ENCODE measurements around the gene ACTC1.

ACTC1 gene

DNA sequence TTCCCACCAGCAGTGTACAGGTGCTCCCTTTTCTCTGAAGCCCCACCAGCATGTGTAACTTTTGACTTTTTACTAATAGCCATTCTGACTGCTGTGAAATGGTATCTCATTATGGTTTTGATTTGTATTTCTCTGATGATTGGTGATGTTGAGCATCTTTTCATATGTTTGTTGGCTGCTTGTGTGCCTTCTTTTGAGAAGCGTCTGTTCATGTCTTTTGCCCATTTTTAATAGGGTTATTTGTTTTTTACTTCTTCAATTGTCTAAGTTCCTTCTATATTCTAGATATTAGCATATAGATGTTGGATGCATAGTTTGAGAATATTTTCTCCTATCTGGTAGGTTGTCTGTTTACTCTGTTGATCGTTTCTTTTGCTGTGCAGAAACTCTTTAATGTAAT lies 14.6 kb downstream of the ACTC1 start:
- Histone ChIP-seq H3K4me1 (ENCODE audit: low read length) (no peaks in the 10 kb centered on the region), H3K36me3 (replicated peaks; ENCODE audit: low read depth, low read length) (no peaks in the 10 kb centered on the region), H3K27me3 (ENCODE audit: low read depth, low read length) (peaks cover 11% of the 10 kb centered on the region; the same call in 1 of the 2 replicates), H2AFZ (ENCODE audit: low read depth, low read length) (no peak overlapping the region), H3K9ac (ENCODE audit: low read length) (no peak overlapping the region), H3K27ac (ENCODE audit: low read length) (no peak overlapping the region), H4K20me1 (ENCODE audit: insufficient read depth, low read length) (no peaks in the 10 kb centered on the region), H3K4me2 (ENCODE audit: low read length) (no peak overlapping the region), H3K4me3 (ENCODE audit: low read length) (no peak overlapping the region), H3K79me2 (ENCODE audit: low read length) (no peaks in the 10 kb centered on the region), H3K9me3 (ENCODE audit: insufficient read depth, low read length) (no peaks in the 10 kb centered on the region)
- no peak for TF ChIP-seq EZH2phosphoT487 (IDR thresholded peaks at IDR 0.05; ENCODE audit: low read depth)
- no peak for TF ChIP-seq CTCF (IDR thresholded peaks at IDR 0.05; ENCODE audit: low read depth, low read length)

DNA sequence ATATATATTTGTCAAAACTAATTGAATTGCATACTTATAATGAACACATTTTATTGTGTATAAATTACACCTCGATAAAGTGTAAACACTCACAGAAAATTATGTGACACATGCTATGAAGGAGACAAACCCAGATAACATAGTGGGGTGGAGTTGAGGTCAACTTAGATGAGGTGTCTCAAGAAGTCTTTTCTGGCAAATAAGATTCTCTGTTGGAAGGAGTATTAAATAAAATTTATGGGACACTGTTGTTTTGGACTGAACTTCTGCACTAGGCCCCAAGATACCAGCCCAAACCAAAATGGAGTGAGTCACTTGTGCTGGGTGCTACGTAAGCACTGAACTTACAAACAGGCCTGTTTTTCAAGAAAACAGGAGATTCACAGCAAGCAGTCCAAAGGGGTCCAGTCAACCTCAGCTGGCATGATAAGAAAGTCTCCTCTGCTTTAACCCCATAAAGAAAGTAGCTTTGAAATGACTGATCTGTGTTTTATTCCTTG lies 18.7 kb downstream of the ACTC1 start:
- no peaks in the 10 kb centered on the region for H3K4me1 ChIP-seq (ENCODE audit: low read length)
- no peak overlapping the region for H3K4me3 ChIP-seq (ENCODE audit: low read length)
- H3K36me3 ChIP-seq (replicated peaks; ENCODE audit: low read depth, low read length): no peaks in the 10 kb centered on the region
- no peak overlapping the region for H2AFZ ChIP-seq (ENCODE audit: low read depth, low read length)
- H3K27me3 ChIP-seq (ENCODE audit: low read depth, low read length): peaks cover 25% of the 10 kb centered on the region; the same call in 1 of the 2 replicates
- TF ChIP-seq CTCF (IDR thresholded peaks at IDR 0.05; ENCODE audit: low read depth, low read length): no peak
- TF ChIP-seq EZH2phosphoT487 (IDR thresholded peaks at IDR 0.05; ENCODE audit: low read depth): no peak
- no peak overlapping the region for H3K27ac ChIP-seq (ENCODE audit: low read length)
- no peak overlapping the region for H3K4me2 ChIP-seq (ENCODE audit: low read length)
- no peaks in the 10 kb centered on the region for H4K20me1 ChIP-seq (ENCODE audit: insufficient read depth, low read length)
- H3K79me2 ChIP-seq (ENCODE audit: low read length): no peaks in the 10 kb centered on the region
- H3K9ac ChIP-seq (ENCODE audit: low read length): no peak overlapping the region
- H3K9me3 ChIP-seq (ENCODE audit: insufficient read depth, low read length): no peaks in the 10 kb centered on the region

DNA sequence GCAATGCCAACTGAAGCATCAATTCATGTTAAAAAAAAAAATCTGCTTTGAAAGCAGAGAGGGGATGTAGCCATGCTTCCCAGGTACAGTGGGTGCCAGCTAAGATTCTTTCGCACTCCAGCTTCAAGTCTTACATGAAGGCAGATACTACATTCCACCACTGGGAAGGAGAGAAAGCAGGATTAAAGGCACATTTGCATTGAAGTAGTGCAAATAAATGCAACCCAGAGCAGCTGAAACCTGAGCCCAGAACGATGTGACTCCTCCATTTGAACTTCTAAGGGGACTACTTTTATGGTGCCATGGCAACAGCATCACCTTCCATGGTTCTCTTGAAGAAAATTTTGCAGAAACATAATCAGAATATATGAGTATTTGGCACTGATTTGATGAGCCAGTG lies 21.4 kb downstream of the ACTC1 start:
- H2AFZ ChIP-seq (ENCODE audit: low read depth, low read length): no peak overlapping the region
- peaks cover 39% of the 10 kb centered on the region; the same call in 1 of the 2 replicates for H3K27me3 ChIP-seq (ENCODE audit: low read depth, low read length)
- no peak overlapping the region for H3K27ac ChIP-seq (ENCODE audit: low read length)
- no peak overlapping the region for H3K4me3 ChIP-seq (ENCODE audit: low read length)
- no peak overlapping the region for H3K4me2 ChIP-seq (ENCODE audit: low read length)
- H3K79me2 ChIP-seq (ENCODE audit: low read length): no peaks in the 10 kb centered on the region
- no peaks in the 10 kb centered on the region for H3K36me3 ChIP-seq (replicated peaks; ENCODE audit: low read depth, low read length)
- H3K9ac ChIP-seq (ENCODE audit: low read length): no peak overlapping the region
- H3K4me1 ChIP-seq (ENCODE audit: low read length): no peaks in the 10 kb centered on the region
- H4K20me1 ChIP-seq (ENCODE audit: insufficient read depth, low read length): no peaks in the 10 kb centered on the region
- H3K9me3 ChIP-seq (ENCODE audit: insufficient read depth, low read length): no peaks in the 10 kb centered on the region
- no peak for TF ChIP-seq EZH2phosphoT487 (IDR thresholded peaks at IDR 0.05; ENCODE audit: low read depth)
- no peak for TF ChIP-seq CTCF (IDR thresholded peaks at IDR 0.05; ENCODE audit: low read depth, low read length)

DNA sequence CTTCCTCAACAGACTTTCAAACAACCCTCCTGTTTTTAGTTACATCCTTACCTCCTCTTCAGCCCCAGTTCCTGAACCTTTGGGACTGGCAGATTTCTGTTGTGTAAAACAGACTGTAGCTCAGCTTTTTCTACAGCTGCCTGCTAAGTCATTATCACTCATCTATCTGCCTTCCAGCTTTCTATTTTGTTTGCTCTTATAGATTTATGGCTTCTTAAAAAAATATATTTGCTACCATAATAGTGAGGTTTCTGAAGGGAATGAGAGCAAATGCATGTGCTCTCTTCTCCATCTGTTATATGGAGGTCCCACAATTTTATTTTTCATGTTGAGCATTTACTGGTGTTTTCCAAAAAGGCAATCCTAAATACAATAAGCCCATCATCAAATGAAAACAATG lies 22.3 kb downstream of the ACTC1 start:
- Histone ChIP-seq H3K27ac (ENCODE audit: low read length) (no peak overlapping the region), H4K20me1 (ENCODE audit: insufficient read depth, low read length) (no peaks in the 10 kb centered on the region), H3K4me3 (ENCODE audit: low read length) (no peak overlapping the region), H3K9me3 (ENCODE audit: insufficient read depth, low read length) (no peaks in the 10 kb centered on the region), H2AFZ (ENCODE audit: low read depth, low read length) (no peak overlapping the region), H3K79me2 (ENCODE audit: low read length) (no peaks in the 10 kb centered on the region), H3K4me2 (ENCODE audit: low read length) (no peak overlapping the region), H3K9ac (ENCODE audit: low read length) (no peak overlapping the region), H3K27me3 (ENCODE audit: low read depth, low read length) (peaks cover 39% of the 10 kb centered on the region; the same call in 1 of the 2 replicates), H3K36me3 (replicated peaks; ENCODE audit: low read depth, low read length) (no peaks in the 10 kb centered on the region), H3K4me1 (ENCODE audit: low read length) (no peaks in the 10 kb centered on the region)
- TF ChIP-seq EZH2phosphoT487 (IDR thresholded peaks at IDR 0.05; ENCODE audit: low read depth) (no peak), CTCF (IDR thresholded peaks at IDR 0.05; ENCODE audit: low read depth, low read length) (no peak)
